Endothelial cell of umbilical vein (primary cell): Measurements from ENCODE around the gene RAD51C. TPM values are rescaled to one million over a fixed set of nuclear protein-coding genes. Genes with fewer than 3 reads are reported as not detected.

Experiments used
- BruUV-seq: library from RNA; stranded (reverse); fragments of 400-500 nt; replicated peaks from 2 replicates; lab custom pipeline; 2021; lab: Mats Ljungman, UMichigan
- CTCF ChIA-PET: fragments of 300-600, 350-600 bp; sonication (Branson Sonifier 250); formaldehyde crosslinking; loops from one replicate; lab custom pipeline; 2021; ENCODE audit warnings: antibody characterized with exemption, inconsistent platforms; lab: Charles Lee
- POLR2A ChIA-PET: fragments of 300-600, 350-600 bp; sonication (Branson Sonifier 250); formaldehyde crosslinking; loops from one replicate; lab custom pipeline; 2021; ENCODE audit warnings: antibody characterized with exemption, inconsistent platforms; lab: Charles Lee
- DNase-seq: peaks from one replicate; pipeline ENCODE4 v3.0.0-alpha.2; 2011; ENCODE audit warnings: low read depth, low spot score
- FAIRE-seq: peaks from 2 replicates; lab custom pipeline; 2011; peaks lifted over from hg19 to GRCh38; lab: Jason Lieb, UNC
- H2AFZ ChIP-seq: 2 replicates; pipeline ENCODE4 v1.6.0; 2012; ENCODE audit warnings: low read depth, low read length, control low read depth, inconsistent platforms
- H3K27ac ChIP-seq: 2 replicates; pipeline ENCODE4 v1.5.1; 2011; ENCODE audit warnings: low read depth, mild to moderate bottlenecking, control low read depth, low read length, moderate library complexity; ENCODE audit not compliant: insufficient read depth
- H3K27me3 ChIP-seq, 2 experiments: 2 replicates each; pipeline versions ENCODE4 v1.6.0 to v1.6.1; 2011; ENCODE audit warnings: low read length in 2 of 2, mixed read lengths in 1 of 2; ENCODE audit not compliant: control insufficient read depth in 2 of 2, insufficient read depth in 2 of 2
- H3K36me3 ChIP-seq, 2 experiments: 2 replicates in 1 of 2; 3 replicates in 1 of 2; pipeline ENCODE4 v1.5.1; 2011; ENCODE audit warnings: low read length in 2 of 2, mild to moderate bottlenecking in 1 of 2, moderate library complexity in 1 of 2; ENCODE audit not compliant: control insufficient read depth in 2 of 2, insufficient read depth in 2 of 2; ENCODE audit errors: extremely low read depth in 1 of 2
- H3K4me1 ChIP-seq: 3 replicates; pipeline ENCODE4 v1.5.1; 2011; ENCODE audit warnings: mild to moderate bottlenecking, low read length; ENCODE audit not compliant: control insufficient read depth, insufficient read depth; ENCODE audit errors: extremely low read depth
- H3K4me2 ChIP-seq: 2 replicates; pipeline ENCODE4 v1.6.1; 2011; ENCODE audit warnings: low read length, control low read depth, mixed read lengths; ENCODE audit not compliant: insufficient read depth
- H3K4me3 ChIP-seq, 3 experiments: fragments of 200-600 bp in 1 of 3; sonication (generic), shearing (Covaris generic) in 1 of 3; replicated peaks in 1 of 3; 2 replicates each; pipeline ENCODE4 v1.5.1; 2011 to 2016; ENCODE audit warnings: control low read depth in 3 of 3, low read length in 3 of 3, mild to moderate bottlenecking in 2 of 3, inconsistent platforms in 1 of 3, low read depth in 1 of 3, moderate library complexity in 1 of 3; ENCODE audit not compliant: insufficient read depth in 1 of 3
- H3K79me2 ChIP-seq: 2 replicates; pipeline ENCODE4 v1.6.0; 2012; ENCODE audit warnings: low read length, inconsistent platforms; ENCODE audit not compliant: control insufficient read depth, insufficient read depth
- H3K9ac ChIP-seq: replicated peaks from 2 replicates; pipeline ENCODE3; 2011; ENCODE audit warnings: low read length, control low read depth; ENCODE audit not compliant: insufficient read depth; ENCODE audit errors: extremely low read depth
- H3K9me1 ChIP-seq: replicated peaks from 3 replicates; pipeline ENCODE4 v1.6.0; 2011; ENCODE audit warnings: mild to moderate bottlenecking, low read length; ENCODE audit not compliant: control insufficient read depth, insufficient read depth; ENCODE audit errors: extremely low read depth
- H3K9me3 ChIP-seq: replicated peaks from 2 replicates; pipeline ENCODE4 v1.5.1; 2012; ENCODE audit warnings: low read length, inconsistent platforms; ENCODE audit not compliant: control insufficient read depth, insufficient read depth
- H4K20me1 ChIP-seq: replicated peaks from 2 replicates; pipeline ENCODE3; 2011; ENCODE audit warnings: mild to moderate bottlenecking, low read length; ENCODE audit not compliant: control insufficient read depth, insufficient read depth; ENCODE audit errors: extremely low read depth
- CTCF ChIP-seq, 2 donors: IDR thresholded peaks; 1 replicate in 1 of 2; 2 replicates in 1 of 2; pipeline ENCODE4 v1.5.1; 2011; ENCODE audit warnings: low read length in 2 of 2, mild to moderate bottlenecking in 2 of 2, moderate library complexity in 2 of 2, control low read depth in 1 of 2, inconsistent platforms in 1 of 2, low read depth in 1 of 2; ENCODE audit not compliant: insufficient read depth in 1 of 2; ENCODE audit errors: extremely low read depth in 1 of 2
- EZH2 ChIP-seq: IDR thresholded peaks from 2 replicates; pipeline ENCODE4 v1.6.1; 2012; ENCODE audit warnings: borderline replicate concordance, low read depth, mild to moderate bottlenecking, moderate library complexity, low read length, inconsistent platforms; ENCODE audit not compliant: severe bottlenecking
- FOS ChIP-seq: IDR thresholded peaks from 2 replicates; pipeline ENCODE4 v1.6.1; 2011; ENCODE audit warnings: mild to moderate bottlenecking, low read length, moderate library complexity, borderline replicate concordance; ENCODE audit not compliant: insufficient read depth
- GATA2 ChIP-seq: IDR thresholded peaks from 2 replicates; pipeline ENCODE4 v1.7.0; 2011; ENCODE audit warnings: low read depth, mild to moderate bottlenecking, moderate library complexity, mixed read lengths, low read length; ENCODE audit not compliant: insufficient read length, insufficient read depth
- JUN ChIP-seq: IDR thresholded peaks from 2 replicates; pipeline ENCODE4 v1.6.1; 2011; ENCODE audit warnings: borderline replicate concordance, low read depth; ENCODE audit not compliant: insufficient read length, insufficient read depth
- MAX ChIP-seq: IDR thresholded peaks from 2 replicates; pipeline ENCODE4 v1.6.1; 2011; ENCODE audit not compliant: insufficient read depth, insufficient read length
- MYC ChIP-seq: IDR thresholded peaks from one replicate; pipeline ENCODE4 v1.6.1; 2011; ENCODE audit warnings: mild to moderate bottlenecking, low read depth, low read length
- POLR2A ChIP-seq: IDR thresholded peaks from 2 replicates; pipeline ENCODE4 v1.6.1; 2012; ENCODE audit warnings: low read depth, mild to moderate bottlenecking, control low read depth, low read length
- POLR2AphosphoS5 ChIP-seq: IDR thresholded peaks from 2 replicates; pipeline ENCODE4 v1.6.1; 2012; ENCODE audit warnings: low read depth, mild to moderate bottlenecking, control low read depth, low read length, moderate library complexity; ENCODE audit not compliant: insufficient read depth
- dilution Hi-C: fragments of 300-500 bp; cut with MboI; formaldehyde crosslinking; loops from one replicate; pipeline ENCODE4 v1.15.0; 2019; ENCODE audit warnings: low sequenced_read_pairs; ENCODE audit not compliant: extremely low pct_ligation_motif_present
- intact Hi-C: fragments of 100-400 bp; cut with micrococcal nuclease; formaldehyde crosslinking; loops from one replicate; pipeline ENCODE4 v1.10.0; 2022
- polyA plus RNA-seq, 4 experiments: library from polyadenylated mRNA; depleted of rRNA in 3 of 4; stranded (reverse) in 3 of 4; unstranded in 1 of 4; fragments of >200 nt; gene quantifications; 2 replicates each; pipeline versions ENCODE4 v1.2.1 to v1.2.3, GENCODE V29; 2011 to 2012; ENCODE audit warnings: missing spikeins in 1 of 4
- total RNA-seq: library from RNA; stranded (reverse); gene quantifications from 2 replicates; pipeline ENCODE4 v1.2.3, GENCODE V29; 2021

RAD51C gene
- total and polyA plus RNA-seq, 2 donors (not counting 3 experiments of a cell fraction or from before 2014, with no cell fraction given): 24.8 to 38.9 TPM

DNA sequence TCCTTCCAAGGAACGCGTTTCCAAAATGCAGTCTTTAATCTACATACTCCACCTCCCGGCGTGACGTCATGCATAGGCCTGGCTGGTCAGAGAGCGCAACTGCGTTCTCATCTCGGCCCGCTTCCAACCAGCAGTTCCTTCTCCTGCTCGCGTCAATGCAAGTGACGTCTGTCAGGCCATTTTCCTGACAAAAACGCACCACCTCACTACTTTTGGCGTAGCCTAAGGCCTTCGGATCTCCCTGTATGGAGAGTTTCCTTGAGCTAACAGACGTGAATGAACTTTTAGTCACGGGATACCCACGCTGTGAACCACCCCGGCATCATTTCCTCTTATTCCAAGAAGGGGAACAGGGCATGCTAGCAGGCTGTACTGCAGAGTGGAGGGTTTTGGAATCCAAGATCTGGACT lies 25.5 kb upstream of the RAD51C start:
- peaks cover 8% of the 10 kb centered on the region for H3K4me1 ChIP-seq
- dilution Hi-C loops (no loop called here), intact Hi-C loops (no loop called here)
- H3K79me2 ChIP-seq: no peaks in the 10 kb centered on the region
- FAIRE-seq: peak; percentile 42
- CTCF ChIA-PET: interaction anchor here (0.5 kb wide), 1 partner anchor 17 kb away, joined by 3 read pairs; no protein-coding TSS in a partner anchor
- peak; percentile 76 for DNase-seq
- H3K4me2 ChIP-seq: peak overlapping the region; percentile 29
- POLR2A ChIA-PET: interaction anchor here (3.2 kb wide), 1 partner anchor 36 kb away, joined by 22 read pairs; no protein-coding TSS in a partner anchor
- peak overlapping the region; percentile 83 for H2AFZ ChIP-seq
- H3K4me3 ChIP-seq: peak overlapping the region in 1 of 3 experiments; percentile 12
- no peaks in the 10 kb centered on the region for H3K9me1 ChIP-seq
- no peaks in the 10 kb centered on the region for H3K36me3 ChIP-seq
- H3K9me3 ChIP-seq: no peaks in the 10 kb centered on the region
- H3K27ac ChIP-seq: peak overlapping the region; percentile 18
- TF ChIP-seq CTCF (IDR thresholded peaks at IDR 0.05; ENCODE audit: extremely low read depth in 1 of 2, insufficient read depth in 1 of 2, low read depth in 1 of 2, low read length in 2 of 2) (no peak), JUN (no peak), EZH2 (no peak), MAX (no peak), GATA2 (no peak), FOS (no peak), POLR2AphosphoS5 (no peak), MYC (no peak), POLR2A (no peak)
- no peaks in the 10 kb centered on the region for H3K27me3 ChIP-seq
- H3K9ac ChIP-seq: peak overlapping the region; percentile 43
- BruUV-seq: no TSS peak
- H4K20me1 ChIP-seq: no peaks in the 10 kb centered on the region
